NCI-H2196 treated with DMSO at 0.1 percent for 48 hours (cell line): Measurements from ENCODE around the gene RSRC2.
"Not testable (repeated sequence)": the region's sequence is repeated elsewhere in the genome, so short reads cannot be mapped to it uniquely, and the experiment has no call there.

ENCODE experiments used
- DNase-seq: peaks from one replicate; lab custom pipeline; 2025; ENCODE audit not compliant: unreplicated experiment; lab: John Stamatoyannopoulos, UW

Gene RSRC2

DNA sequence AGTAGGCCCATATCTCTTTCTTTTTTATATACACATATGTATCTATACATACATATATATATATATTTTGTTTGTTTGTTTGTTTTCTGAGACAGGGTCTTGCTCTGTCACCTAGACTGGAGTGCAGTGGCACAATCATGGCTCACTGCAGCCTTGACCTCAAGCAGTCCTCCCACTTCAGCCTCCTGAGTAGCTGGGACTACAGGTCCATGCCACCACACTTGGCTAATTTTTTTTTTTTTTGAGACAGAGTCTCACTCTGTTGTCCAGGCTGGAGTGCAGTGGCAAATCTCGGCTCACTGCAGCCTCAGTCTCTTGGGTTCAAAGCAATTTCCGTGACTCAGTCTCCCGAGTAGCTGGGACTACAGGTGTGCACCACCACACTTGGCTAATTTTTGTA is 38.9 kb downstream of the RSRC2 start:
- DNase-seq = not testable (repeated sequence)

DNA sequence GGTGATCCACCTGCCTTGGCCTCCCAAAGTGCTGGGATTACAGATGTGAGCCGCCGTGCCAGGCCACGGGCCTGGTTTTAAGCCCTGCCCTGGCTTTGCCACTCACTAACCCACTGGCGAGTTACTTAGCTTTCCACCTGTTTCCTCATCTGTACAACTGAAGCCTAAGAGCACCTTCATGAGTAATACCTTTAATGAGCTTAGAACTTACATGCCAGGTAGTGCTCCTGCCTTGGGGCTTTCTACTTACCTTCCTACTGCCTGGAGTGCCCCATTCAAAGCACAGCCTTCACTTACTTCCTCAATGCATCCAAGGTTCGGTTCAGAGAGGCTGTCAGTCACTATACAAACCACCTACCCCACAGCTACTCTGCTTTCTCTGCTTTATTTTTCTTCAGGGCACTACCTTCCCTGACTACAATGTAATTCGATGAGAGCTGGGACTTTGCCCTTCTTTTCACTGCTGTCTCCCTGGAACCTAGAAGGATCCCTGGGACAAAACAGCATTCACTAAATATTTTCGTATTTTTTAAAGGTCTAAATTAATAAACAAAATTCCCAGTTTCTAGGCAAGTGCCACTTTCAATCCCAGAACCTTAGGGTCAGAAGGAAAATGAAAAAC is 39.8 kb downstream of the RSRC2 start:
- DNase-seq = no peak

DNA sequence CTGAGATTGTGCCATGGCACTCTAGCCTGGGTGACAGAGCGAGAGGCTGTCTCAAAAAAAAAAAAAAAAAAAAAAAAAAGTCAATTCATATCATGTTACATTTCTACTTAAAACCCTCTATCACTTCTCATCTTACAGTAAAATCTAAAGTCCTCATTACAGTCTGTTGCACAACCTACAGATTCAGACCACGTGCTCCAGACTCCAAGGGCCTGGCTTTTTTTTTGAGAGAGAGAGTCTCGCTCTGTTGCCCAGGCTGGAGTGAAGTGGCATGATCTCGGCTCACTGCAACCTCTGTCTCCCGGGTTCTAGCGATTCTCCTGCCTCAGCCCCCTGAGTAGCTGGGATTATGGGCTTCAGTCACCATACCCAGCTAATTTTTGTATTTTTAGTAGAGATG is 40.4 kb downstream of the RSRC2 start:
- DNase-seq = not testable (repeated sequence)

DNA sequence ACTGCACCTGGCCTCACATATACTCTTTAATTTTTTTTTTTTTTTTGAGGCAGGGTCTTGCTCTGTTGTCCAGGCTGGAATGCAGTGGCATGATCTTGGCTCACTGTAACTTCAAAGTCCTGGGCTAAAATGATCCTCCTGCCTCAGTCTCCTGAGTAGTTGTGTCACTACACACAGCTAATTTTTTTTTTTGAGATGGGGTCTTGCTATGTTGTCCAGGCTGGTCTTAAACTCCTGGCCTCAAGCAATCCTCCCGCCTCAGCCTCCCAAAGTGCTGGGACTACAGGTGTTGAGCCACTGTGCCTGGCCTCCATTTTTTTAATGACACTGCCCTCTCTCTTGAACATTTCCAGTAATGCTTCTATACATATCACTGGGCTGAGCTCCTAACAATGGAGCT is 42.4 kb downstream of the RSRC2 start:
- not testable (repeated sequence) for DNase-seq

DNA sequence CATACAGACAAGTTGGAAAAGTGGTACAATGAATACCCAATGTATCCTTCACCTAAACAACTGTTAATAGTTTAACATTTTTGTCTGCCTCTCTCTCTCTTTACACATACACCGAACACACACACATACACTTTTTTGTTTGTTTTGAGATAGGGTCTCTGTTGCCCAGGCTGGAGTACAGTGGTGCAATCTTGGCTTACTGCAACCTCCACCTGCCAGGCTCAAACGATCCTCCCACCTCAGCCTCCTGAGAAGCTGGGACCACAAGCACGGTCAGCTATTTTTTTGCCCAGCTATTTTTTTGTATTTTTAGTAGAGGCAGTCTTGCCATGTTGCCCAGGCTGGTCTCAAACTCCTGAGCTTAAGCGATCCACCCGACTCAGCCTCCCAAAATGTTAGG is 42.8 kb downstream of the RSRC2 start:
- DNase-seq = no peak

DNA sequence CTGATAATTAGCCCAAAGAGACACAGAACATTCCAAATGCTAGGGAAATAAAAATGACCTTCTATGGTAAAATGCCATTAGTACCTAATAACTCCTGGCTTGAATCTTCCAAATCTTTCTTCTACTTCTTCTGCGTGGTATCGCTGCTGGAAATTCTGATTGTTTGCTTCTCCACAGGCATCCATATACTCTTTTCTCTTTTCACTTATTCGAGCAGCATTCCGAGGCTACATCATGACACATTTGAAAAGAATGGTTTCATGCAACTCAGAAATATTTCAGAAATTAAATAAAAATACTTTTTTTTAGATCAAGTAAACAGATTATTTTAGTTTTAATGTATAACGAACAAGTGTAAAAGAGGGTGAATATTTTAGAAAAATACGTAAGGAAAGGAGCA is 44.9 kb downstream of the RSRC2 start:
- DNase-seq = no peak

DNA sequence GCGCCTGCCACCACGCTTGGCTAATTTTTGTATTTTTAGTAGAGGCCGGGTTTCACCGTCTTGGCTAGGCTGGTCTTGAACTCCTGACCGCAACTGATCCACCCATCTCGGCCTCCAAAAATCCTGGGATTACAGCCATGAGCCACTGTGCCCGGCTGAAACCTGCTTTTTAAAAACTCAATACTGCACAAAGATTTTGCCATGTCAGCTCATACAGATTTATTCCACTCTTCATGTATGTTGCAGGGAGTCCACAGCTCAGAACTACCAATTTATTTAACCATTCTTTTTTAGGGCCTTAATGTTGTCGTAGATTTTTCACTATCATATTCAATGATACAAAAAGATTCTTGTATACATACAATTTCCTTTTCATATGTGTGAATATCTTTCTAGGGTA is 46.0 kb downstream of the RSRC2 start:
- DNase-seq = no peak

DNA sequence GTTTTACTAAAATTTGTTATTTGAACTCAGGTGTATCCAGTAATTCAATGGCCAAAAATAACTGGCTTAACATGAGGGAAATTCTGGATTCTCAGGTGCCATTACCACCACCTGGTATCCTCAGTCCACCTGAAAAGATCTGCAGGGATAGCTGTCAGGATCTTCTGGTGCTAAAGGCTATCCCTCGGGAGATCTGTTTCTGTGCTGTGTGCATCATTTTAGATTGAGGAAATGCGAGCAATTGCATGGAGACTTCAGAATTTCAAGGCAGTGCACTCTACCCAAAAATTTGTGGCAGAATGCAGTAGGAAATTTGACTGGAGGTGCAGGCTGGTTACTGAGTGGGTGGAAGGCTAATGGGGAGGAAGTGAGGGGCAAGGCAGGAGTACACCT is 52.4 kb downstream of the RSRC2 start:
- DNase-seq = no peak

DNA sequence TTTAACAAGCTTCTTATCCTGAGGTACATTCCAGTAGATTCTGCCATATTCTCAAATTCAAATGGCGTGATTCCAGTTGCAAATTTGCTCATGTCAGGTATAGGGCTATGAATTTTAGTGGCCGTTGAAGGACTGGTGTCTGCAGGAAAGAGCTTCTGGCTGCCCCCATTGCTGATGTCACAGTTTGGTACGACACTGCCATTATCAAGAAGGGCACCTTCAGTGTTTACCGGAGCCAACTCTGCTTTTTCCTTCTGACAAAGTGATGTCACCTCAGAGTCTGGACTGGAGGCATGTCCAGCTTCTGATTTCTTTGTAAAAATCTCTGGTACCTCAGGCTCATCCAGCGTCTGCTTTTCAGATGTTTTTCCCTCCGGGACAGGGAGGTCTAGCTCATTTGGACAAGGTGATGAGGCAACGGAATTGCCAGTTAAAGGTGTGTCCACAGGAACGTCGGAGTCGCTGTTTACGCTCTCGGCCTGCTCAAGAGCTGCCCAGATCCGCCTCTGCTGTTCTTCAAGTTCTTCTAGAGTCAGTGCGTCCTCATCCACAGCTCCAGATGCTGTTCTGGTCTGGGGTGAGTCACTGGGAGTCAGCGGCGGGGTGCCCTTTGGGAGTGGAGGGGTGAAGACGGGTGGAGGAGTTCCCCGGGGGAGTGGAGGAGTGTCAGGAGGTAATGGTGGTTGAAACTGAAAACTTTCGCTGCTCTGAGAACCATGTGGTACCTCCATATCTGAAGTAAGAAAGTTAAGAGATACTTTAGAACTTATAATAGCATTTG is 53.0 kb downstream of the RSRC2 start:
- no peak for DNase-seq

DNA sequence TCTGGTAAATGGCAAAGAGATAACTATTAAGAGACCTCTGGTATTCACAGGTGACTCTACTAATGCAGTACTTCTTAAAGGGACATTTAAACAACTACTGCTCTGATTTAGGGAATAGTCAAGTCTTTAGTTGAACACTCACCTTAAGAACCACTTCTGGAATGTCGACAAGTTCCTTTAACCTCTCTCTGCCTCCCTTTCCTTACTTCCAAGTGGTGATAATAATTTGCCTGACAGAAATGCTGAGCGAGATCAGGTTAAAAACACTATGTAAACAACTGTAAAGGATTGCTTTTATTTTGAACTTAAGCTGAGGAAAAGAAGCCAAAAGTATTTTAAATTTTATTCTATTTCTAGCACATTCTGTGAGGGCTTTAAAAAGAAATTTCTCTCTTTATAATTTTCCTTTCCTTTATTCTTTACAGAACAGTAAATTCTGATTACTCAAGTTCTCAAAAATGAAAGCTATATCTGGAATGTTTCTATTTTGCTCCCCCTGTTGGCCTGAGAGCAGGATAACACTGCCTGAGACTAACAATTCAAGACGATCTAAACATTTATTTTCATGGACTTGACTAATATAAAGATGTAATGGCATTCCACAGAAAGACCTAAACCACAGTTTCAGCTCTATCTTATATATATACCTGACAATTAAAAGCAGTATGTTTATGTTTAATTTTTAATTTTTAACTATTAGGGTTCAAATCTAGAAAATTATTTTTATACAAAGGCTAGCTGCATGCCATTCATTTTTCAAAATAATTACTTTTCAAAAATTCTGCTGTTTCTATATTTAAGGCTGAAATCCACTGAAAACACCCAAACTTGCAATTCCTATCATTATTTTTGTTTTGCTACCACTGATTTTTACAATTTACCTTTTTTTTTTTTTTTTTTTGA is 55.2 kb downstream of the RSRC2 start:
- DNase-seq = peak; percentile 53

DNA sequence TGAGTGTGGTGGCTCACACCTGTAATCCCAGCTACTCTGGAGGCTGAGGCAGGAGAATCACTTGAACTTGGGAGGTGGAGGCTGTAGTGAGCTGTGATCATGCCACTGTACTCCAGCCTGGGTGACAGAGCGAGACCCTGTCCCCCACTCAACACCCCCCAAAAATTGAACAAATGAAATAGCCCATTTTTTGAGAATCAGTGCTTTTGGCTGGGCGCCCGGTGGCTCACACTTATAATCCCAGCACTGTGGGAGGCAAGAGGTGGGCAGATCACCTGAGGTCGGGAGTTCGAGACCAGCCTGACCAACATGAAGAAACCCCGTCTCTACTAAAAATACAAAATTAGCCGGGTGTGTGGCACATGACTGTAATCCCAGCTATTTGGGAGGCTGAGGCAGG is 56.2 kb downstream of the RSRC2 start:
- not testable (repeated sequence) for DNase-seq

DNA sequence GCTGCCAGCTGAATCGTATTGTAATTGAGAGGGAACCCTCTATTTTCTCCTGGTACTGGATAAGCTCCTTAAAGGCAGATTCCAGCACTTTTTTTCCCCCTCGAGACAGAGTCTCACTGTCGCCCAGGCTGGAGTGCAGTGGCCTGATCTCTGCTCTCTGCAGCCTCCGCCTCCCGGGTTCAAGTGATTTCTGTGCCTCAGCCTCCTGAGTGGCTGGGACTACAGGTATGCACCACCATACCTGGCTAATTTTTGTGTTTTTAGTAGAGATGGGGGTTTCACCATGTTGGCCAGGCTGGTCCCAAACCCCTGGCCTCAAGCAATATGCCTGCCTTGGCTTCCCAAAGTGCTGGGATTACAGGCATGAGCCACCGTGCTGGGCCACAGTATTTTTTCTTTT is 56.9 kb downstream of the RSRC2 start:
- DNase-seq = not testable (repeated sequence)

DNA sequence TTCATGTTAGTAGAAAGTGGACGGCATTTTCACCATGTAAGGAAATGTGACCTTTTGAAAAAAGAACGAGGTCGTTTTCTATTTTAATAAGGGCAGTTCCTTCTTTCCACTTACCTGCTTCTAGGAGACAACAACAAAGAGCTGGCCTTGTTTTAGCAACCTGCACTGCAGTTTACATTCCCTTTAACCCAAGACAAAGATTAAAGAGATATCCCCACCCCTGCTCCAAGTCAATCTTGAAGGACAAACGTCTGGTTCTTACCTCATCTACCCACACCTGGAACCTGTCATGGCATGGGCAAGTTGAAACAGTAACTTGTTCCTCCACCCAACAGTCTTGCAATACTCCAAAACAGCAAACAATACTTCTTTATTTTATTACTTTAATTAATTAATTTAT is 58.8 kb downstream of the RSRC2 start:
- DNase-seq = no peak

DNA sequence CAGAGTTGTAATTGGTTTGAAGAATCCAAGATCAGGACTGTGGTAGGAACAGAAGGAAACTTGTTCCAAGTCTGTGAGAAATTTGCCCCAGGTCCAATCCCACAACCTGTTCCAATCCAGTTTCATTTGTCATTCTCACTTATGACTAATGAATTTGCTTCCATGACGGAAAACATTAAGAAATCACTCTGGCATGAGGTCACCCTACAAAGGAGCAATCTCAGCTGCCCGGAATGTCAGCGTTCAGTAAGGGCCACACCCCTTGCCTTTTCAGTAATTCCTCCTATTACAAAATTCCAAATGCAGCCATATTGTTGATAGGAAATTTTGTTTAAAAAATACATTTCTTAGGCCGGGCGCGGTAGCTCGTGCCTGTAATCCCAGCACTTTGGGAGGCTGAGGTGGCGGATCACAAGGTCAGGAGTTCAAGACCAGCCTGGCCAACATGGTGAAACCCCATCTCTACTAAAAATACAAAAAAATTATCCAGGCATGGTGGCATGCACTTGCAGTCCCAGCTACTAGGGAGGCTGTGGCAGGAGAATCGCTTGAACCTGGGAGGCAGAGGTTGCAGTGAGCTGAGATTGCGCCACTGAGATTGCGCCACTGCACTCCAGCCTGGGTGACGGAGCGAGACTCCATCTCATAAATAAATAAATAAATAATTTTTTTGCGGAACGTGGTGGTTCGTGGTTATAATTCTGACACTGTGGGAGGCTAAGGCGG is 62.3 kb downstream of the RSRC2 start:
- DNase-seq = not testable (repeated sequence)

DNA sequence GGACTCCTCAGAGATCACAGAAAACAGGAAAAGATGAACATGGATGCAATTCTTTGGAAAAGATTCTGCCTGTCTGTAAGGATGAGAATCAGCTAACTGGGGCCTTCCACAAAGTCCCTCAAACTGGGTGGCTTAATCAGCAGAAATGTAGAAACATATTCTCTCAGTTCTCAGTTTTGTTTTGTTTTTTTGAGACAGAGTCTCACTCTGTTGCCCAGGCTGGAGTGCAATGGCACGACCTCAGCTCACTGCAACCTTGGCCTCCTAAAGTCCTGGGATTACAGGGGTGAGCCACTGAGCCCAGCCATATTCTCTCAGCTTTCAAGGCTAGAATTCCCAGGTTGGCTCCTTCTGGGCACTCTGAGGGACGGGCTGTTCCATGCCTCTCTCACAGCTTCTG is 66.1 kb downstream of the RSRC2 start:
- DNase-seq = no peak

DNA sequence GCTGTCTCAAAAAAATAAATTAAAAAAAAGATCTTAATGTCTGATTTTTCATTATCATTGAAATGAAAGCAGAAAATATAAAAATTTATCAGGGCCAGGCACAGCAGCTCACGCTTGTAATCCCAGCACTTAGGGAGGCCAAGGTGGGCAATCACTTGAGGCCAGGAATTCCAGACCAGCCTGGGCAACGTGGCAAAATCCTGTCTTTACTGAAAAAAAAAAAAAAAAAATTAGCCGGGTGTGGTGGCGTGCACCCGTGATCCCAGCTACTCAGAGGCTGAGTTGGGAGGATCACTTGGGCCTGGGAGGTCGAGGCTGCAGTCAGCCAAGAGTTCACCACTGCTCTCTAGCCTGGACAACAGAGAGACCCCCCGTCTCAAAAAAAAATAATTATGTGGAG is 66.7 kb downstream of the RSRC2 start:
- no peak for DNase-seq

DNA sequence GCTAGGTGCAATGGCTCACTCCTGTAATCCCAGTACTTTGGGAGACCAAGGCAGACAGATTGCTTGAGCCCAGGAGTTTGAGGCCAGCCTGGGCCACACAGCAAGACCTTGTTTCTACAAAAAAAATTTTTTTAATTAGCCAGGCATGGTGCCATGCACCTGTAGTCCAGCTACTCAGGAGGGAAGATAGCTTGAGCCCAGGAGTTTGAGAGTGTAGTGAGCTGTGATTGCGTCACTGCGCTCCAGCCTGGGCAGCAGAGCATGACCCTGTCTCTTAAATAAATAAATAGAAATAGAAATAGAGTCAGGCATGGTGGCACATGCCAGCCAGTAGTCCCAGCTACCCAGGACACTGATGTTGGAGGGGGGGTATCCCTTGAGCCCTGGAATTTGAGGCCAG is 67.5 kb downstream of the RSRC2 start:
- DNase-seq = no peak

DNA sequence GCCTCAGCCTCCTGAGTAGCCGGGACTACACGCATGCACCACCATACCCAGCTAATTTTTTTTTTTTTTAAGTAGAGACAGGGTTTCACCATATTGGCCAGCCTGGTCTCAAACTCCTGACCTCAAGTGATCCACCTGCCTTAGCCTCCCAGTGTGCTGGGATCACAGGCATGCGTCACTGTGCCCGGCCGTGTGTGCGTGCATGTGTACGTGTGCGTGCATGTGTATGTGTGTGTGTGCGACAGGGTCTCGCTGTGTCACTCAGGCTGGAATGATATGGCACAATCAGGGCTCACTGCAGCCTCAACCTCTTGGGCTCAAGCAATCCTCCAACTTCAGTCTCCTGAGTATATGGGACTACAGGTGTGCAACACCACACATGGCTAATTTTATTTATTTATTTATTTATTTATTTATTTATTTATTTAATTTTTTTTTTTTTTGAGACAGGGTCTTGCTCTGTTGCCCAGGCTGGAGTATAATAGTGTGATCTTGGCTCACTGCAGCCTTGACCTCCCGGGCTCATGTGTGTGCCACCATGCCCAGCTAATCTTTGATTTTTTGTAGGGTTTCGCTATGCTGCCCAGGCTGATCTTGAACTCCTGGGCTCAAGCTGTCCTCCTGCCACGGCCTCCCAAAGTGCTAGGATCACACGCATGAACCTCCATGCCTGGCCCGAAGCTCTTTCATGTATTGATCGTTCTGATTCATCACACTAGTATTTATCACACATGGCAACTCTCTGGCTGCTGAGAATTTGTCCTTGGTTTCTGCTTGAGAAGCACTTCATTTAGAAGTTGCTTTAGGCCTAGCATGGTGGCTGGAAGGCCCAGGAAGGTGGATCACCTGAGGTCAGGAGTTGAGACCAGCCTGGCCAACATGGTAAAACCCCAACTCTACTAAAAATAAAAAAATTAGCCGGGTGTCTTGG is 68.4 kb downstream of the RSRC2 start:
- no peak for DNase-seq

DNA sequence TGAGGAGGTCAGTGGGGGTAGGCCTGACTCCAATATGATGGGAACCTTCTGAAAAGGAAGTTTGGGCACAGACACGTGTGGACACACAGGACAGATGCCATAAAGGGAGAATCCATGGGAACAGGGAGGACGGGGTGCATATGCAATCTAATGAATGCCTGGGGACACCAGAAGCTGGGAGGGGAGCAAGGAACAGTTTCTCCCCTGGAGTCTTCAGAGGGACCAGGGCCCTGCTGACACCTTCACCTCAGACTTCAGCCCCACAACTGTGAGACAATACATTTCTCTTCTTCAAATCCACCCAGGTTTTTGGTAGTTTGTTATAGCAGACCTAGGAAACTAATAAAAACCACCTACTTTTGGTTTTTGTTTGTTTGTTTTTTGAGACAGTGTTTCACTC is 69.1 kb downstream of the RSRC2 start:
- no peak for DNase-seq

DNA sequence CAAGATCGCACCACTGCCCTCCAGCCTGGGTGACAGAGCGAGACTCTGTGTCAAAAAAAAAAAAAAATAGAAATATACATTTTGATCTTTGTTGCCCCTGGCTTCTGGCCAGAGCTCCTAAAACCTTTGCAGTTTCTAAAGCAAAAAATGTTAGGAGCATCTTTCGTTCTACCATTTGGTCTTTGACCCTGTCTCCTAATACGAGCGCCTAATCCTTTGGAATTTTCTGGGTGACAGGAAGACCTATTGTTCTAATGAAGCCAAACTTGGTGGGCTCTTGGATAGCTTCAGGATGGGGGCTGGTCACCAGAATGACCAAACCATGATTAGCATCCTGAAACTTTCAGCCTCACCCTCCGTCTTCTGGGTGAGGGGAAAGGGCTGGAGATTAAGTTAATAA is 72.0 kb downstream of the RSRC2 start:
- no peak for DNase-seq
